Measurements from ENCODE around the gene GRIN2A. TPM values are rescaled to one million over a fixed set of nuclear protein-coding genes. Genes with fewer than 3 reads are reported as not detected.

GRIN2A gene
- total RNA-seq, 1 experiment from 2014 or later, result not detected

DNA sequence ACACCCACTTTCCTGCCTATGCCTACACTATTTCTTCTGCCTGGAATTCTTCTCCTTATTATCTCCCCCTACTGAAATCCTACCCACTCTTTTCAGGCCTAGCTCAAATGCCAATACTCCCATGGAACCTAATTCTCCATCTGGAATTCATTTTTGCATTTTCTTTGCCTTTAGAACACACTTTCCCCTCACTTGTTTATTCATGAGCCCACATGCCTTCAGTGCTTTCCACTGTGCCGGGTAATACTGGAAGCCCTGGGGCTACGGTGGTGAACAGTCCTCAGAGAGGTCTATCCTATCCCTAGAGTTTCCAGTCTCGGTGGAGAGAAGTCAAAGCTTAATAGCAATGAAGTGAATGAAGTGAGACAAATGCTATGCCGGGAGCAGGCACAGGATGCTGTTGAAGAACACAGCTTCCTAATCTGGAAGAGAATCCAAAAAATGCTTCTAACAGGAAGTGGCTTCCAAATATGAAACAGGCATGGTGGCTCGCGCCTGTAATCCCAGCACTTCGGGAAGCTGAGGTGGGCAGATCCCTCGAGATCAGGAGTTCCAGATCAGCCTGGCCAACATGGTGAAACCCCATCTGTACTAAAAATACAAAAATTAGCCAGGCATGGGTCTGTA, 322.4 kb downstream of the GRIN2A start:
- H3K4me2 ChIP-seq (ENCODE audit: low read depth, low read length, poor library complexity, severe bottlenecking), result no peak overlapping the region
- H3K4me1 ChIP-seq (ENCODE audit: low read length), result no peaks in the 10 kb centered on the region
- H3K79me2 ChIP-seq (ENCODE audit: low read length), result no peaks in the 10 kb centered on the region
- no peak overlapping the region for H3K9ac ChIP-seq (ENCODE audit: low read length)
- DNase-seq, result no peak
- no peak overlapping the region for H3K27ac ChIP-seq (ENCODE audit: low read length)
- H3K27me3 ChIP-seq (ENCODE audit: low read length), result no peaks in the 10 kb centered on the region
- no peaks in the 10 kb centered on the region for H3K36me3 ChIP-seq (ENCODE audit: insufficient read depth, low read length)
- no peak overlapping the region for H2AFZ ChIP-seq (ENCODE audit: low read length)
- H3K9me2 ChIP-seq (replicated peaks; ENCODE audit: insufficient read depth, low read length), result no peaks in the 10 kb centered on the region
- no peaks in the 10 kb centered on the region for H4K20me1 ChIP-seq (ENCODE audit: insufficient read depth, low read depth, low read length)
- H3K4me3 ChIP-seq (ENCODE audit: low read length), result no peak overlapping the region
- no peaks in the 10 kb centered on the region for H3K9me3 ChIP-seq (ENCODE audit: low read length)

DNA sequence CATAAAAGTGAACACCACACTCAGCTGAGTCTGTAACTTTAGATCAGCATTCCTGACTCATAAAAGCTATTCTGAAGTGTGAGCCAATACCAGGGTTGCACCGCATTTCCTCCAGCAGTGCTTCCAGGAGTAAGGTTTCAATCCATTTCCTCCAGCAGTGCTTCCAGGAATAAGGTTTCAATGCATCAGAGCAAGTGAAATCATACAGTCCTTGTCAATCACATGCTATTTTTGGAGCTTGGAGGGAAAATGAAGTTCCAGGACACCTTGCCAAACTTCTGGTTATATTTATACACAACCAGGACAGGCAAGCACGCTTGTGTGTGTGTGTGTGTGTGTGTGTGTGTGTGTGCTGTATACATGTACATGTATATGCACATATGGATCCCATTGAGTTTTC, 327.6 kb downstream of the GRIN2A start:
- DNase-seq, result no peak

GRCh38 chr16:9852003-9852402, 330.2 kb downstream of the GRIN2A start:
- Histone ChIP-seq H3K9me3 (ENCODE audit: low read length) (no peaks in the 10 kb centered on the region), H3K27ac (ENCODE audit: low read length) (no peak overlapping the region), H3K9me2 (replicated peaks; ENCODE audit: insufficient read depth, low read length) (no peaks in the 10 kb centered on the region), H3K36me3 (ENCODE audit: insufficient read depth, low read length) (no peaks in the 10 kb centered on the region), H3K4me2 (ENCODE audit: low read depth, low read length, poor library complexity, severe bottlenecking) (no peak overlapping the region), H3K4me3 (ENCODE audit: low read length) (no peak overlapping the region), H3K9ac (ENCODE audit: low read length) (no peak overlapping the region), H3K27me3 (ENCODE audit: low read length) (no peaks in the 10 kb centered on the region), H2AFZ (ENCODE audit: low read length) (no peak overlapping the region), H3K79me2 (ENCODE audit: low read length) (no peaks in the 10 kb centered on the region), H4K20me1 (ENCODE audit: insufficient read depth, low read depth, low read length) (no peaks in the 10 kb centered on the region), H3K4me1 (ENCODE audit: low read length) (no peaks in the 10 kb centered on the region)
- DNase-seq, result no peak

More for the DNA sequence above, 327.6 kb downstream of the GRIN2A start:
- no peak overlapping the region for H3K4me3 ChIP-seq (ENCODE audit: low read length)
- H4K20me1 ChIP-seq (ENCODE audit: insufficient read depth, low read depth, low read length), result no peaks in the 10 kb centered on the region
- no peaks in the 10 kb centered on the region for H3K9me2 ChIP-seq (replicated peaks; ENCODE audit: insufficient read depth, low read length)
- H3K79me2 ChIP-seq (ENCODE audit: low read length), result no peaks in the 10 kb centered on the region
- no peak overlapping the region for H2AFZ ChIP-seq (ENCODE audit: low read length)
- no peaks in the 10 kb centered on the region for H3K36me3 ChIP-seq (ENCODE audit: insufficient read depth, low read length)
- no peaks in the 10 kb centered on the region for H3K4me1 ChIP-seq (ENCODE audit: low read length)
- no peaks in the 10 kb centered on the region for H3K9me3 ChIP-seq (ENCODE audit: low read length)
- H3K27me3 ChIP-seq (ENCODE audit: low read length), result no peaks in the 10 kb centered on the region
- no peak overlapping the region for H3K9ac ChIP-seq (ENCODE audit: low read length)
- H3K27ac ChIP-seq (ENCODE audit: low read length), result no peak overlapping the region
- no peak overlapping the region for H3K4me2 ChIP-seq (ENCODE audit: low read depth, low read length, poor library complexity, severe bottlenecking)

GRCh38 chr16:9850817-9851216, 331.4 kb downstream of the GRIN2A start:
- H3K9me3 ChIP-seq (ENCODE audit: low read length), result no peaks in the 10 kb centered on the region
- H3K27me3 ChIP-seq (ENCODE audit: low read length), result no peaks in the 10 kb centered on the region
- no peak overlapping the region for H2AFZ ChIP-seq (ENCODE audit: low read length)
- no peak for DNase-seq
- no peaks in the 10 kb centered on the region for H3K9me2 ChIP-seq (replicated peaks; ENCODE audit: insufficient read depth, low read length)
- no peaks in the 10 kb centered on the region for H3K79me2 ChIP-seq (ENCODE audit: low read length)
- H3K9ac ChIP-seq (ENCODE audit: low read length), result no peak overlapping the region
- no peaks in the 10 kb centered on the region for H4K20me1 ChIP-seq (ENCODE audit: insufficient read depth, low read depth, low read length)
- no peak overlapping the region for H3K4me2 ChIP-seq (ENCODE audit: low read depth, low read length, poor library complexity, severe bottlenecking)
- no peak overlapping the region for H3K4me3 ChIP-seq (ENCODE audit: low read length)
- no peaks in the 10 kb centered on the region for H3K4me1 ChIP-seq (ENCODE audit: low read length)
- H3K36me3 ChIP-seq (ENCODE audit: insufficient read depth, low read length), result no peaks in the 10 kb centered on the region
- no peak overlapping the region for H3K27ac ChIP-seq (ENCODE audit: low read length)

GRCh38 chr16:9849697-9850245, 332.5 kb downstream of the GRIN2A start:
- no peaks in the 10 kb centered on the region for H3K27me3 ChIP-seq (ENCODE audit: low read length)
- H3K9ac ChIP-seq (ENCODE audit: low read length), result no peak overlapping the region
- H3K9me3 ChIP-seq (ENCODE audit: low read length), result no peaks in the 10 kb centered on the region
- H3K9me2 ChIP-seq (replicated peaks; ENCODE audit: insufficient read depth, low read length), result no peaks in the 10 kb centered on the region
- no peak overlapping the region for H3K4me2 ChIP-seq (ENCODE audit: low read depth, low read length, poor library complexity, severe bottlenecking)
- no peaks in the 10 kb centered on the region for H3K79me2 ChIP-seq (ENCODE audit: low read length)
- no peaks in the 10 kb centered on the region for H3K4me1 ChIP-seq (ENCODE audit: low read length)
- no peak overlapping the region for H3K4me3 ChIP-seq (ENCODE audit: low read length)
- H3K36me3 ChIP-seq (ENCODE audit: insufficient read depth, low read length), result no peaks in the 10 kb centered on the region
- no peaks in the 10 kb centered on the region for H4K20me1 ChIP-seq (ENCODE audit: insufficient read depth, low read depth, low read length)
- no peak overlapping the region for H2AFZ ChIP-seq (ENCODE audit: low read length)
- no peak for DNase-seq
- H3K27ac ChIP-seq (ENCODE audit: low read length), result no peak overlapping the region

- Histone ChIP-seq H3K4me1 (ENCODE audit: low read length) (no peaks in the 10 kb centered on the region), H3K79me2 (ENCODE audit: low read length) (no peaks in the 10 kb centered on the region), H3K9ac (ENCODE audit: low read length) (no peak overlapping the region), H3K4me2 (ENCODE audit: low read depth, low read length, poor library complexity, severe bottlenecking) (no peak overlapping the region), H3K9me3 (ENCODE audit: low read length) (no peaks in the 10 kb centered on the region), H3K36me3 (ENCODE audit: insufficient read depth, low read length) (no peaks in the 10 kb centered on the region), H2AFZ (ENCODE audit: low read length) (no peak overlapping the region), H3K27me3 (ENCODE audit: low read length) (no peaks in the 10 kb centered on the region), H3K9me2 (replicated peaks; ENCODE audit: insufficient read depth, low read length) (no peaks in the 10 kb centered on the region; the same call in 1 of the 2 replicates), H4K20me1 (ENCODE audit: insufficient read depth, low read depth, low read length) (no peaks in the 10 kb centered on the region), H3K27ac (ENCODE audit: low read length) (no peak overlapping the region), H3K4me3 (ENCODE audit: low read length) (no peak overlapping the region)
- DNase-seq, result no peak
Observed at GRCh38 chr16:9847146-9847545, 335.1 kb downstream of the GRIN2A start.

DNA sequence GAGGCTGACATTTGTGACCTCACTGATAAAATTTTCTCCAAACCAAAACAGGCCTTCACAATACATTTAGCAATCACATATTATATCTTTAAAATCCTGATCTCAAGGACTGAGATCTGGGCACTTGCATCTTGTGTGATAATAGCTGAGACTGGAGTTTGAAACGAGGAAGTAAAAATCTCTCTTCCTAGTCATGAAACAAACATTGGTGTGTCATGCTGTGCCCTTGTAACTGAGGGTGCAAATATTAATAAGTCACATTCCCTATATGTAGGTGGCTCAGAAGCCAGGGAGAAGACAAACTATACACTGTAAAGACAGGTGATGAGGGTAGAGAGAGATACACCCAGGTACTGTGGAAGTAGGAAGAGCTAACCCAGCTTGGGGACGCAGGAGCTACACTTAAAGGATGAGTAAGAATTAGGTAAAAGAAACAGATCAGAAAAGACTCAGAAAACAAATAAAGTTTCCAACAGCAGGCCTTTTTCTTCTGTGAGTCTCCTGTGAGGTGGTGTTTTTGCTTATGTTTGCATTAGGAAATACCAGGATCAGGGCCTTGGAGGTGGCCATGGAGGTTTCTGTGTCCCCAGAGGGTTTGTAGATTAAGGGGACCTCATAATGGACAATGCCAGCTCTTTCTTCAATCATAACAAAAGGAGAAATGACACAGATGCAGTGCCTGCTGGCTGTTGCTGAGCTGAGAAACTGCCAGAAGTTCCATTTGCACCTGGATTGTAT, 335.7 kb downstream of the GRIN2A start:
- Histone ChIP-seq H3K9ac (ENCODE audit: low read length) (no peak overlapping the region), H3K9me2 (replicated peaks; ENCODE audit: insufficient read depth, low read length) (no peaks in the 10 kb centered on the region; the same call in 1 of the 2 replicates), H3K4me3 (ENCODE audit: low read length) (no peak overlapping the region), H3K79me2 (ENCODE audit: low read length) (no peaks in the 10 kb centered on the region), H3K4me1 (ENCODE audit: low read length) (no peaks in the 10 kb centered on the region), H3K4me2 (ENCODE audit: low read depth, low read length, poor library complexity, severe bottlenecking) (no peak overlapping the region), H4K20me1 (ENCODE audit: insufficient read depth, low read depth, low read length) (no peaks in the 10 kb centered on the region), H3K9me3 (ENCODE audit: low read length) (no peaks in the 10 kb centered on the region), H2AFZ (ENCODE audit: low read length) (no peak overlapping the region), H3K27me3 (ENCODE audit: low read length) (no peaks in the 10 kb centered on the region), H3K36me3 (ENCODE audit: insufficient read depth, low read length) (no peaks in the 10 kb centered on the region), H3K27ac (ENCODE audit: low read length) (no peak overlapping the region)
- no peak for DNase-seq

- no peaks in the 10 kb centered on the region for H3K9me3 ChIP-seq (ENCODE audit: low read length)
- H3K27me3 ChIP-seq (ENCODE audit: low read length), result no peaks in the 10 kb centered on the region
- no peaks in the 10 kb centered on the region; the same call in 1 of the 2 replicates for H3K9me2 ChIP-seq (replicated peaks; ENCODE audit: insufficient read depth, low read length)
- H3K4me1 ChIP-seq (ENCODE audit: low read length), result no peaks in the 10 kb centered on the region
- no peak overlapping the region for H3K27ac ChIP-seq (ENCODE audit: low read length)
- no peak overlapping the region for H3K9ac ChIP-seq (ENCODE audit: low read length)
- H3K4me3 ChIP-seq (ENCODE audit: low read length), result no peak overlapping the region
- H2AFZ ChIP-seq (ENCODE audit: low read length), result no peak overlapping the region
- H3K36me3 ChIP-seq (ENCODE audit: insufficient read depth, low read length), result no peaks in the 10 kb centered on the region
- no peak for DNase-seq
- H3K4me2 ChIP-seq (ENCODE audit: low read depth, low read length, poor library complexity, severe bottlenecking), result no peak overlapping the region
- no peaks in the 10 kb centered on the region for H4K20me1 ChIP-seq (ENCODE audit: insufficient read depth, low read depth, low read length)
- H3K79me2 ChIP-seq (ENCODE audit: low read length), result no peaks in the 10 kb centered on the region
Observed at GRCh38 chr16:9845661-9846361, 336.4 kb downstream of the GRIN2A start.
